SU-DHL-6 (cell line): Measurements from ENCODE around the gene ZDHHC11B.

Experiments used
- EZH2phosphoT487 ChIP-seq: fragments of 200-600 bp; sonication (generic), shearing (Covaris generic); conservative IDR thresholded peaks from 2 replicates; pipeline ENCODE4 v1.6.1; 2018; ENCODE audit warnings: mild to moderate bottlenecking, antibody characterized with exemption, low read length, moderate library complexity, mixed read lengths
- TF ChIP-seq, protein P1 (sequence below): fragments of 200-600 bp; sonication (generic); IDR thresholded peaks from one replicate; pipeline ENCODE4 v1.5.1; 2017; ENCODE audit warnings: antibody characterized with exemption, mild to moderate bottlenecking, low read length, moderate library complexity; ENCODE audit not compliant: insufficient read depth, poor library complexity, severe bottlenecking

DNA sequence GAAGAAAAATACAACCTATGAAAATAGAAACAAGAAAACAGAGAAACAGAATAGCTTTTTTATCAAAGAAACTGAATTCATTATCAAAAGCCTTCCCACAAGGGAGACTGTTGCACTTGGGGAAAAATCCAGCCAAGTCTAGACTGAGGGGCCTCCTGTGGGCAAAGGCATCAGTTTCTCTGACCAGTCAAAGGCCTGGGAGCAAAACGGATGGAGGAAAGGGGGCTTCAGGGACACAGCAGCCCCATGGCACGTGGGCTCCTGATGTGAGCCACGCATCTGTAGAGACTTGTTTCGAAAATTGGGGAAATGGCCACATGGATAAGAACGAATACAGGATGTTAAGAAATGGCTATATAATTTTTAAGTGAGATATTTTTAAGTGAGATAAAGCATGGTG lies 21.1 kb downstream of the ZDHHC11B start:
- TF ChIP-seq, protein P1, sequence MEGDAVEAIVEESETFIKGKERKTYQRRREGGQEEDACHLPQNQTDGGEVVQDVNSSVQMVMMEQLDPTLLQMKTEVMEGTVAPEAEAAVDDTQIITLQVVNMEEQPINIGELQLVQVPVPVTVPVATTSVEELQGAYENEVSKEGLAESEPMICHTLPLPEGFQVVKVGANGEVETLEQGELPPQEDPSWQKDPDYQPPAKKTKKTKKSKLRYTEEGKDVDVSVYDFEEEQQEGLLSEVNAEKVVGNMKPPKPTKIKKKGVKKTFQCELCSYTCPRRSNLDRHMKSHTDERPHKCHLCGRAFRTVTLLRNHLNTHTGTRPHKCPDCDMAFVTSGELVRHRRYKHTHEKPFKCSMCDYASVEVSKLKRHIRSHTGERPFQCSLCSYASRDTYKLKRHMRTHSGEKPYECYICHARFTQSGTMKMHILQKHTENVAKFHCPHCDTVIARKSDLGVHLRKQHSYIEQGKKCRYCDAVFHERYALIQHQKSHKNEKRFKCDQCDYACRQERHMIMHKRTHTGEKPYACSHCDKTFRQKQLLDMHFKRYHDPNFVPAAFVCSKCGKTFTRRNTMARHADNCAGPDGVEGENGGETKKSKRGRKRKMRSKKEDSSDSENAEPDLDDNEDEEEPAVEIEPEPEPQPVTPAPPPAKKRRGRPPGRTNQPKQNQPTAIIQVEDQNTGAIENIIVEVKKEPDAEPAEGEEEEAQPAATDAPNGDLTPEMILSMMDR: no peak
- no peak for TF ChIP-seq EZH2phosphoT487
